Nucleus accumbens (tissue), 56 donors: ENCODE data around the gene PALM.
"Not testable (repeated sequence)": the region's sequence is repeated elsewhere in the genome, so short reads cannot be mapped to it uniquely, and the experiment has no call there.

Experiments
- DNase-seq, 56 donors: peaks; one replicate each; lab custom pipeline; 2025; lab: John Stamatoyannopoulos, UW

PALM gene

GRCh38 chr19:677601-678436 lies 30.9 kb upstream of the PALM start:
- DNase-seq: peak in 1 of 56 donors; percentile 43

DNA sequence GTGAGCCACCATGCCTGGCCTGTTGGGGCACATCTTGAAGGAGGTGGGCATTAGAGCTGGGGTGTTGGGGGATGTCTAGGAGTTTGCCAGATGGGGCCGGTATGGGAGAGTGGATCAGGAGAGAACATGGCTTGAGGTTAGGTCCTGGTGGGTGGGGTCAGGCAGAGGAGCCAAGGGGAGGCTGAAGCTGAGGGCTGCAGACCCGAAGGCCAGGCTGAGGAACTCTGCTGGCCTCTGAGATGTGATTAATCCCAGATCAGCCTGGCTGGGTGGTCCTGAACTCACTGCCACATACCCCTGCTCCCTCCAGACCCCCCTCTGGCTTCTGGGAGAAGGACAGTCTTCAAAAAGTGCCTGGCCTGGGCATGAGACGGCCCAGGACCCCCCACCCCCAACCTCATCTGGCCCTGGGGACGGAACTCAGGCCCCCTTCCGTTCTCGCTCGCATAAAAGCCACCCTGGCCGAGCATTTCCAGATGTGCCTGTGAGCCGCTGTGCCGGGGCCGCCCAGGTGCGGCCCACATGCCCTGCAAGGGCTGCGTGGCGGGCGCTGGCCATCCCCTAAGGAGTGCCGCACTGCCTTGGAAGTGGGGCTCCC lies 29.8 kb upstream of the PALM start:
- DNase-seq: no peak

GRCh38 chr19:679418-680286 lies 29.1 kb upstream of the PALM start:
- DNase-seq: peak in 33 of 56 donors; percentile 22 to 71 (median 47)

- peak; percentile 63 to 100 (median 98) for DNase-seq
Measured at GRCh38 chr19:680287-681028, 28.3 kb upstream of the PALM start.

- DNase-seq: peak in 7 of 56 donors; percentile 31 to 94 (median 84)
Measured at GRCh38 chr19:681029-682019, 27.4 kb upstream of the PALM start.

- no peak for DNase-seq
Measured at GRCh38 chr19:682678-683320, 25.9 kb upstream of the PALM start.

- DNase-seq: no peak
Measured at GRCh38 chr19:685454-685931, 23.2 kb upstream of the PALM start.

DNA sequence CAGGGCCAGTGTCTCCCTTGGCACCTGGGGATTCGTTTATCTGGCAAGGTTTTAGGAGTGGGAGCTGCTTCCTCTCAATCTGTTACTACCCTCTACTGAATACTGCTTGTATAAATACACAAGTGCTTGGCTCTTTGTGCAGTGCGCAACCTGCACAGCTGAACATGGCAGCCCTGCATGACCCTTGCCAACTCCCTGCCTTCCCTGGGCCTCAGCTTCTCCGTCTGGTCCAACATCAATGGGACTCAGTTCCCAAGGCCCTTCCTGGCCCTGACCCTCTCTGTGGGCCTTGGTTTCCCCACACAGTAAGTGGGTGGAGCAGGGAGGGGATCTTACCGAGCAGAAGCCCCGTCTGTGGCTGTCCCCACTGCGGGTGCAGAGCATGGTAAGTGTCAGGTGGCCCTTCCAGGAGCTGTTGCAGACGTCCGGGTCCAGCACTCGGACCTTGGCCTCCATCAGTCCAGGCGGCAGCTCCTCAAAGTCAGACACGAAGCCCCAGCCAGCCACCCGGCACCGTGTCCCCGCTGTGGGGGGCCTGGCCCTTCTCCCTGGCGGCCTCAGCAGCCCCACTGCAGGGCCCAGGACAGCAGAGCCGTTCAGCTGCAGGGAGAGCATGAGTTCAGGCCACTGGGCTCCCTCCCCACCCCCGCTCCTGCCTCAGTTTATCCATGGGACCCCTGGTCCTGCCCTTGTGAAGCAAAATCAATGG lies 22.0 kb upstream of the PALM start:
- DNase-seq: no peak

GRCh38 chr19:687569-688166 lies 21.1 kb upstream of the PALM start:
- no peak for DNase-seq

DNA sequence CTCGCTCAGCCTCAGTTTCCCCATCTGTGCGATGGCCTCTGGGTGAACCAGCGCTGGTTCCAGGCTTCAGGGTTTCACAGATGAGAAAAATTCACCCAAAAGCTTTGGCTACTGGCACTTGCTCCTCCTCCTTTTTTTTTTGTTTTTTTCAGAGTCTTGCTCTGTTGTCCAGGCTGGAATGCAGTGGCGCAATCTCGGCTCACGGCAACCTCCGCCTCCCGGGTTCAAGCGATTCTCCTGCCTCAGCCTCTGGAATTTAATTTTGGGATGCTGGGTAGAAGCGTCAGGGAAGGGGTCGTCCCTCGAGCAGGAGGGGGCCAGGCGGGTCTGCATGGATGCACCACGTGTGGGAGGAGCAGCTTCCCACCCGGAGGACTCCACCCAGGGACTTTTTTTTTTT lies 20.5 kb upstream of the PALM start:
- DNase-seq: no peak

DNA sequence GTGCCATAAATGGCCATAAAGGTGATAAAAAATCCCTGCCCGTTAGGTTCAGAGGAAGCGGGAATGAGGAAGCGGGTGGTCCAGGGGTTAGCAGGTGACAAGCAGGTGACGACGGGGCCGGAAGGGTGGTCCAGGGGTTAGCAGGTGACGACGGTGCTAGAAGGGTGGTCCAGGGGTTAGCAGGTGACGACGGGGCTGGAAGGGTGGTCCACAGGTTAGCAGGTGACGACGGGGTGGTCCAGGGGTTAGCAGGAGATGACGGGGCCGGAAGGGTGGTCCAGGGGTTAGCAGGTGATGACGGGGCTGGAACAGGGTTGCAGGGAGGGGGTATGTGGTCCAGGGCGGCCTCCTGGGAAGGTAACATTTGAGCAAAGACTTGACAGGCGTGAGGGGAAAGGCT lies 19.7 kb upstream of the PALM start:
- DNase-seq: no peak

GRCh38 chr19:690203-690602 lies 18.5 kb upstream of the PALM start:
- DNase-seq: no peak

- DNase-seq: no peak
Measured at GRCh38 chr19:694481-695351, 14.0 kb upstream of the PALM start.

- no peak for DNase-seq
Measured at GRCh38 chr19:695352-695949, 13.3 kb upstream of the PALM start, which contains the start of gene PRSS57. PRSS57 (minus strand) TSS chr19:695452; CDS start chr19:695430, 22 bp downstream.

GRCh38 chr19:698529-698928 lies 10.2 kb upstream of the PALM start:
- DNase-seq: not testable (repeated sequence)

- not testable (repeated sequence) for DNase-seq
Measured at GRCh38 chr19:699885-700284, 8.8 kb upstream of the PALM start.
